HEK293 (cell line): ENCODE data around the gene TMEM161B.
"Not testable (repeated sequence)": the region's sequence is repeated elsewhere in the genome, so short reads cannot be mapped to it uniquely, and the experiment has no call there.

Experiments
- CTCF ChIA-PET: fragments of 350-600 bp; formaldehyde crosslinking; extraction: SDS; loops from one replicate; lab custom pipeline; 2021; ENCODE audit warnings: antibody characterized with exemption; lab: Yijun Ruan, JAX
- POLR2A ChIA-PET: fragments of 300-600 bp; formaldehyde crosslinking; extraction: SDS; loops from one replicate; lab custom pipeline; 2020; ENCODE audit warnings: antibody characterized with exemption, inconsistent platforms; lab: Yijun Ruan, JAX
- H3K27ac ChIP-seq: fragments of 200-500 bp; sonication (Bioruptor generic); 2 replicates; pipeline ENCODE4 v1.5.1; 2014; ENCODE audit warnings: low read depth, low read length, control low read depth, inconsistent platforms; ENCODE audit errors: extremely low read depth
- H3K36me3 ChIP-seq, 2 experiments: fragments of 200-500 bp in 1 of 2; sonication (Bioruptor generic) in 1 of 2; 1 replicate in 1 of 2; 2 replicates in 1 of 2; pipeline ENCODE4 v1.5.1; 2014 to 2017; ENCODE audit warnings: inconsistent platforms in 2 of 2, low read length in 2 of 2; ENCODE audit not compliant: control insufficient read depth in 2 of 2, insufficient read depth in 1 of 2
- H3K4me1 ChIP-seq: fragments of 200-500 bp; sonication (Bioruptor generic); 2 replicates; pipeline ENCODE4 v1.5.1; 2014; ENCODE audit warnings: mild to moderate bottlenecking, low read length, inconsistent platforms; ENCODE audit not compliant: control insufficient read depth, insufficient read depth
- H3K4me3 ChIP-seq: 2 replicates; pipeline ENCODE4 v1.5.1; 2011; ENCODE audit warnings: low read depth, mild to moderate bottlenecking, control low read depth, low read length, moderate library complexity
- H3K9me3 ChIP-seq: fragments of 200-500 bp; sonication (Bioruptor generic); 2 replicates; pipeline ENCODE4 v1.5.1; 2014; ENCODE audit warnings: low read depth, low read length, inconsistent platforms; ENCODE audit not compliant: control insufficient read depth, insufficient read depth
- HOXC10 ChIP-seq: sonication (generic); formaldehyde crosslinking; IDR thresholded peaks from 2 replicates; pipeline ENCODE4 v1.8.1; 2023; ENCODE audit warnings: mild to moderate bottlenecking, missing genetic modification reagents
- KLF16 ChIP-seq: fragments of 450-650 bp; formaldehyde crosslinking; IDR thresholded peaks from 2 replicates; pipeline ENCODE4 v1.5.1; 2017; ENCODE audit warnings: missing biosample characterization, missing genetic modification characterization
- SCRT1 ChIP-seq: fragments of 450-650 bp; formaldehyde crosslinking; IDR thresholded peaks from 2 replicates; pipeline ENCODE4 v1.5.1; 2016; ENCODE audit warnings: missing biosample characterization, missing genetic modification characterization, borderline replicate concordance
- ZBTB48 ChIP-seq: fragments of 450-650 bp; formaldehyde crosslinking; IDR thresholded peaks from 2 replicates; pipeline ENCODE4 v1.5.1; 2016; ENCODE audit warnings: missing biosample characterization, missing genetic modification characterization
- ZNF146 ChIP-seq: fragments of 450-650 bp; formaldehyde crosslinking; IDR thresholded peaks from 2 replicates; pipeline ENCODE4 v1.5.1; 2016; ENCODE audit warnings: missing biosample characterization, missing genetic modification characterization
- ZNF214 ChIP-seq: fragments of 450-650 bp; formaldehyde crosslinking; IDR thresholded peaks from 2 replicates; pipeline ENCODE4 v1.5.1; 2017; ENCODE audit warnings: missing biosample characterization, mild to moderate bottlenecking, missing genetic modification characterization, borderline replicate concordance
- ZNF24 ChIP-seq: fragments of 450-650 bp; formaldehyde crosslinking; IDR thresholded peaks from 2 replicates; pipeline ENCODE4 v1.5.1; 2016; ENCODE audit warnings: missing biosample characterization, missing genetic modification characterization
- ZNF280D ChIP-seq: fragments of 450-650 bp; formaldehyde crosslinking; IDR thresholded peaks from 2 replicates; pipeline ENCODE4 v1.5.1; 2016; ENCODE audit warnings: missing biosample characterization, missing genetic modification characterization
- ZNF302 ChIP-seq: fragments of 450-650 bp; formaldehyde crosslinking; IDR thresholded peaks from 2 replicates; pipeline ENCODE4 v1.5.1; 2016; ENCODE audit warnings: missing biosample characterization, missing genetic modification characterization, low read depth
- ZNF391 ChIP-seq: fragments of 450-650 bp; formaldehyde crosslinking; IDR thresholded peaks from 2 replicates; pipeline ENCODE4 v1.5.1; 2016; ENCODE audit warnings: low read depth, missing biosample characterization, missing genetic modification characterization, borderline replicate concordance
- ZNF394 ChIP-seq: fragments of 450-650 bp; formaldehyde crosslinking; IDR thresholded peaks from 2 replicates; pipeline ENCODE4 v1.5.1; 2016; ENCODE audit warnings: missing biosample characterization, missing genetic modification characterization, mild to moderate bottlenecking, moderate library complexity, borderline replicate concordance
- ZNF426 ChIP-seq: fragments of 450-650 bp; formaldehyde crosslinking; IDR thresholded peaks from 2 replicates; pipeline ENCODE4 v1.5.1; 2017; ENCODE audit warnings: missing biosample characterization, missing genetic modification characterization, mild to moderate bottlenecking, inconsistent platforms, moderate library complexity
- ZNF580 ChIP-seq: fragments of 450-650 bp; formaldehyde crosslinking; IDR thresholded peaks from 2 replicates; pipeline ENCODE4 v1.5.1; 2016; ENCODE audit warnings: missing biosample characterization, missing genetic modification characterization
- ZNF664 ChIP-seq: fragments of 450-650 bp; formaldehyde crosslinking; IDR thresholded peaks from 2 replicates; pipeline ENCODE4 v1.5.1; 2016; ENCODE audit warnings: missing biosample characterization, missing genetic modification characterization
- ZNF792 ChIP-seq: fragments of 450-650 bp; formaldehyde crosslinking; IDR thresholded peaks from 2 replicates; pipeline ENCODE4 v1.5.1; 2016; ENCODE audit warnings: missing biosample characterization, missing genetic modification characterization
- ZSCAN30 ChIP-seq: fragments of 450-650 bp; IDR thresholded peaks from 2 replicates; pipeline ENCODE4 v1.5.1; 2018; ENCODE audit warnings: missing biosample characterization, mild to moderate bottlenecking, missing genetic modification characterization, moderate library complexity
- ZSCAN5A ChIP-seq: fragments of 450-650 bp; formaldehyde crosslinking; IDR thresholded peaks from 2 replicates; pipeline ENCODE4 v1.5.1; 2016; ENCODE audit warnings: missing biosample characterization, missing genetic modification characterization

Gene TMEM161B

GRCh38 chr5:88269222-88269771 is 652 bp upstream of the TMEM161B start (continued):
- TF ChIP-seq ZNF792 (tag by site-specific recombination) = no peak
- 0 out of 2 replicates have a peak, but pooled peaks have one; percentile 10 for TF ChIP-seq SCRT1 (tag by site-specific recombination)
- TF ChIP-seq HOXC10 = no peak
- TF ChIP-seq ZNF664 = no peak
- TF ChIP-seq ZBTB48 (tag by site-specific recombination) = no peak

- H3K4me1 ChIP-seq, H3K27ac ChIP-seq, CTCF ChIA-PET, H3K9me3 ChIP-seq, POLR2A ChIA-PET, H3K4me3 ChIP-seq: not testable (repeated sequence)
- TF ChIP-seq ZNF580 (tag by site-specific recombination) (0 out of 2 replicates have a peak, but pooled peaks have one; percentile 59), ZNF280D (tag by site-specific recombination) (0 out of 2 replicates have a peak, but pooled peaks have one; percentile 34), ZNF146 (peak; percentile 95)
- H3K36me3 ChIP-seq = peaks cover 0 to 15% of the 10 kb centered on the region in 2 experiments; a peak in 2 of 3 replicates
These were observed 4.1 kb downstream of the TMEM161B start for GRCh38 chr5:88264565-88264964.

- Histone ChIP-seq H3K4me1 (no peaks in the 10 kb centered on the region; the same call in 1 of the 2 replicates), H3K4me3 (no peak overlapping the region), H3K9me3 (no peaks in the 10 kb centered on the region), H3K36me3 (peaks cover 0 to 15% of the 10 kb centered on the region in 2 experiments; a peak in 2 of 3 replicates), H3K27ac (no peak overlapping the region)
- CTCF ChIA-PET = no interaction called here
- no peak for TF ChIP-seq ZNF214 (tag by site-specific recombination)
- no peak for TF ChIP-seq ZNF394 (tag by site-specific recombination)
- TF ChIP-seq ZSCAN5A (tag by site-specific recombination) = no peak
- no peak for TF ChIP-seq ZNF24 (tag by site-specific recombination)
- no peak for TF ChIP-seq ZSCAN30 (tag by site-specific recombination)
- TF ChIP-seq ZNF302 (tag by site-specific recombination) = no peak
- no peak for TF ChIP-seq ZNF391 (tag by site-specific recombination)
- TF ChIP-seq ZNF426 (tag by site-specific recombination) = no peak
- no peak for TF ChIP-seq KLF16 (tag by site-specific recombination)
- POLR2A ChIA-PET = no interaction called here
These were observed 5.3 kb downstream of the TMEM161B start for GRCh38 chr5:88263349-88263748.
